ENCODE measurements around the gene NUP210L.
A peak's percentile ranks its signal among the peaks of the same experiment; 100 is the strongest.

NUP210L gene

DNA sequence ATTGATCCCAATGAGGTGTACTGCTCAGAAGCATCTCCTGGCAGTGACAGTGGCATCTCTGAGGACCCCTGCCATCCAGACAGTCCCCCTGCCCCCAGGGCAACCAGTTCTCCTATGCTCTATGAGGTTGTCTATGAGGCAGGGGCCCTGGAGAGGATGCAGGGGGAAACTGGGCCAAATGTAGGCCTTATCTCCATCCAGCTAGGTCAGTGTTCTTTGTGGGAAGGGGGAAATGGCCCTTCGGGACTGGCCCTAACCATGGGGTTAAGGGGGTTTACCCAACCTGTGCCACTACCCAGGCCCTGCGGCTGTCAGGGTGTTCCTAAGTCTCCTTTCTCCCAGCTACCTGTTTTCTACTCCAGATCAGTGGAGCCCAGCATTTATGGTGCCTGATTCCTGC is 185.9 kb downstream of the NUP210L start:
- no peak for DNase-seq (ENCODE audit: extremely low spot score)
- no peak for TF ChIP-seq FOXM1 (IDR thresholded peaks at IDR 0.05; ENCODE audit: borderline replicate concordance)
- no peak for TF ChIP-seq LEF1 (IDR thresholded peaks at IDR 0.05; ENCODE audit: borderline replicate concordance)
- TF ChIP-seq ARNT (IDR thresholded peaks at IDR 0.05), result no peak
- no peak for TF ChIP-seq L3MBTL2 (conservative IDR thresholded peaks at IDR 0.05)
- ChIA-PET POLR2A (interaction anchor here (2.7 to 4.8 kb wide), 6 partner anchors 8 to 47 kb away, joined by 14 to 165 read pairs (median 58); partner anchors contain the start of genes CRTC2, GATAD2B, JTB and RAB13), CTCF (interaction anchor here (2.5 kb wide), 1 partner anchor 18 kb away, joined by 14 read pairs; the partner anchor contains the start of gene RAB13)

DNA sequence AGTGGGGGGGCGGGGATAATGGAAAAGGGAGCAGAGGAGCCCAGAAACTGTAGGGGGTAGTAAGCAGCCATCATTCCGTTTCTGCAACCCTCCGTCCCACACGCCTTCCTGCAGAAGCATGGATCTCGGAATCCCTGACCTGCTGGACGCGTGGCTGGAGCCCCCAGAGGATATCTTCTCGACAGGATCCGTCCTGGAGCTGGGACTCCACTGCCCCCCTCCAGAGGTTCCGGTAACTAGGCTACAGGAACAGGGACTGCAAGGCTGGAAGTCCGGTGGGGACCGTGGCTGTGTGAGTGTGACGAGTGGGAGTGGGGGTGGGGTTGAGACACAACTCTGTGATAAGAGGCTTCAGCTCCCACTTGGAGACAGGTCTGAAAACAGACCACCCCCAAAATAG is 186.5 kb downstream of the NUP210L start:
- ChIA-PET CTCF (interaction anchor here (0.6 to 2.5 kb wide), 5 partner anchors 9 to 358 kb away, joined by 3 to 14 read pairs (median 3); partner anchors contain the start of genes CRTC2, JTB and RAB13), POLR2A (interaction anchor here (1.4 to 4.8 kb wide), 9 partner anchors 8 to 205 kb away, joined by 3 to 165 read pairs (median 45); partner anchors contain the start of genes CRTC2, GATAD2B, JTB and RAB13)
- DNase-seq (ENCODE audit: extremely low spot score), result no peak
- no peak for TF ChIP-seq HDGF (IDR thresholded peaks at IDR 0.05; ENCODE audit: borderline replicate concordance)
- TF ChIP-seq, protein P1, sequence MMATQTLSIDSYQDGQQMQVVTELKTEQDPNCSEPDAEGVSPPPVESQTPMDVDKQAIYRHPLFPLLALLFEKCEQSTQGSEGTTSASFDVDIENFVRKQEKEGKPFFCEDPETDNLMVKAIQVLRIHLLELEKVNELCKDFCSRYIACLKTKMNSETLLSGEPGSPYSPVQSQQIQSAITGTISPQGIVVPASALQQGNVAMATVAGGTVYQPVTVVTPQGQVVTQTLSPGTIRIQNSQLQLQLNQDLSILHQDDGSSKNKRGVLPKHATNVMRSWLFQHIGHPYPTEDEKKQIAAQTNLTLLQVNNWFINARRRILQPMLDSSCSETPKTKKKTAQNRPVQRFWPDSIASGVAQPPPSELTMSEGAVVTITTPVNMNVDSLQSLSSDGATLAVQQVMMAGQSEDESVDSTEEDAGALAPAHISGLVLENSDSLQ (IDR thresholded peaks at IDR 0.05), result no peak
- TF ChIP-seq L3MBTL2 (conservative IDR thresholded peaks at IDR 0.05), result no peak
- TF ChIP-seq ZNF384 (IDR thresholded peaks at IDR 0.05), result no peak
- TF ChIP-seq ELF4 (IDR thresholded peaks at IDR 0.05), result no peak
- TF ChIP-seq SUZ12 (IDR thresholded peaks at IDR 0.05), result no peak
- TF ChIP-seq NFRKB (IDR thresholded peaks at IDR 0.05), result no peak
- TF ChIP-seq SP1 (IDR thresholded peaks at IDR 0.05), result no peak

DNA sequence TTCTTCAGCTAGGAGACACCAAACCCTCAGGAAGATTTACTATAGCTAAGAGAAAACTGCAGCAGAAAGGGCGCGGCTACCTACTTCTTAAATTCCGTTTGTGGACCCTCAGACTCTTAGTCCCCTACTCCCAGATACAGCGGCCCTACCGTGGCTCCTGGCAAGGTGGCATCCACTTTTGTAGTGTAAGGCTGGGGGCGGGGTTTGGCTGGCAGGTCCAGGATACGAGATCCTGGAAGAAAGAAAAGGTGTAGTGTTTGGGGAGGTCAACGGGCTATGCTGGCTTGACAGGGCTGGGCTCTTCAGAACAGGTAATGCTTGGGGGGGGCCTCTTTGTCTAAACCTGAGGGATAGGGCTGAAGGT is 186.9 kb downstream of the NUP210L start:
- ChIA-PET CTCF (interaction anchor here (0.6 to 2.5 kb wide), 6 partner anchors 9 to 358 kb away, joined by 3 to 14 read pairs (median 4); partner anchors contain the start of genes CRTC2, JTB and RAB13), POLR2A (interaction anchor here (1.0 to 4.8 kb wide), 25 partner anchors 9 to 470 kb away, joined by 3 to 165 read pairs (median 5); partner anchors contain the start of genes CHTOP, CRTC2, DENND4B and GATAD2B)
- TF ChIP-seq SP1 (IDR thresholded peaks at IDR 0.05) (no peak), ZNF384 (IDR thresholded peaks at IDR 0.05) (no peak), SUZ12 (IDR thresholded peaks at IDR 0.05) (no peak), LEF1 (IDR thresholded peaks at IDR 0.05; ENCODE audit: borderline replicate concordance) (no peak), HDGF (IDR thresholded peaks at IDR 0.05; ENCODE audit: borderline replicate concordance) (no peak), ELF4 (IDR thresholded peaks at IDR 0.05) (no peak), L3MBTL2 (conservative IDR thresholded peaks at IDR 0.05) (no peak), FOXK2 (IDR thresholded peaks at IDR 0.05) (no peak; the same call in 1 of the 2 replicates), BHLHE40 (IDR thresholded peaks at IDR 0.05; ENCODE audit: borderline replicate concordance) (no peak), TARDBP (IDR thresholded peaks at IDR 0.05) (no peak), FOXA1 (IDR thresholded peaks at IDR 0.05) (no peak), NFRKB (IDR thresholded peaks at IDR 0.05) (no peak), ARNT (IDR thresholded peaks at IDR 0.05) (no peak), CTBP1 (IDR thresholded peaks at IDR 0.05; ENCODE audit: borderline replicate concordance) (no peak), FOXM1 (IDR thresholded peaks at IDR 0.05; ENCODE audit: borderline replicate concordance) (no peak)
- TF ChIP-seq, protein P1 (IDR thresholded peaks at IDR 0.05), result no peak
- no peak for DNase-seq (ENCODE audit: extremely low spot score)

DNA sequence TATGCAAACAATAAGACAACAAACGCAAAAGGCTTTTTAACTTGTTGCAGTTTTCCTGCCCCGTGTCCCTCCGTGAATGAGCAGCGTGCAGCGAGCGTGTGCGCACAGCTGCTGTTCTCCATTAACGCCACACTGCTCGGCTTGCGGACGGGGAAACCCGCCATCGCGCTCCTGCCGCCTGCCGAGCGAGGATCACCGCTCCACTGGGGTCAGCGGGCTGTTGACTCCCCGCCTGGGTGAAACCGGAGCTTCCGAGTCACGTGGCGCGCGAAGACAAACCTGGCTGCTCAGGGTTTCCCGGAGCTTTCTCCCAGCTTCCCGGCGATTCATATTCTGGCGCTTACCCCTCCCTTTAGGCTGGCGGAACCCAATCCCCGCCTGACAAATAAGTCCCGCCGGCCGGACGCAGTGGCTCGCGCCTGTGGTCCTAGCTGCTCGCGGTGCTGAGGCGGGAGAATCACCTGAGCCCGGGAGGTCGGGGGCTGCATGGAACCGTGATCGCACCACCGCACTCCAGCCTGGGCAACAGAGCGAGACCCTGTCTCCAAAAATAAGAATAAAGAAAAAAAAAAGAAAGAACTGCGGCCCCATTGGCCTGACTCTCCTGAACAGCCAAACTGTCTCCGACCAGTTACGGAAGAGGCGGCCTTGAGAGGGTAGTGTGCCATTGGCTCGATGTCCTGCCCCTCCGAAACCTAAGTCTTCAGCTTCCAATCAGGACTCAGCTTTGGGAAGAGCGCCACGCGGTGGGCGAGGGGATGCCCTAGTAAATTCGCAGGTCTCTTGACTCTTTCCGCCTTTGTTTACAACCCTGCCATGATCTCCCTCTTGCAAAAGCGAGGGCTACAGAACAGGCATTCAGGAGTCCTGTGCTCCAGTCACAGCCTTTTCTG is 187.5 kb downstream of the NUP210L start, which contains the start of gene CREB3L4:
CREB3L4 (plus strand) TSS at position 796 of the 893 bp plus-strand sequence. CDS start 624 bp downstream, outside the sequence.
- ChIA-PET CTCF (interaction anchor here (0.6 to 2.5 kb wide), 6 partner anchors 9 to 170 kb away, joined by 3 to 14 read pairs (median 4); partner anchors contain the start of genes CRTC2, JTB and RAB13), POLR2A (interaction anchor here (0.5 to 4.8 kb wide), 37 partner anchors 10 to 470 kb away, joined by 3 to 165 read pairs (median 4); partner anchors contain the start of genes CHTOP, CRTC2, DENND4B and GATAD2B)
- peak; percentile 91 for DNase-seq (ENCODE audit: extremely low spot score)
- no peak for TF ChIP-seq NFRKB (IDR thresholded peaks at IDR 0.05)
- TF ChIP-seq, protein P1 (IDR thresholded peaks at IDR 0.05), result peak; percentile 100
- peak; percentile 38; the same call in 1 of the 2 replicates for TF ChIP-seq ELF4 (IDR thresholded peaks at IDR 0.05)
- TF ChIP-seq HDGF (IDR thresholded peaks at IDR 0.05; ENCODE audit: borderline replicate concordance), result no peak
- TF ChIP-seq LEF1 (IDR thresholded peaks at IDR 0.05; ENCODE audit: borderline replicate concordance), result no peak
- TF ChIP-seq FOXM1 (IDR thresholded peaks at IDR 0.05; ENCODE audit: borderline replicate concordance), result no peak
- TF ChIP-seq ZNF384 (IDR thresholded peaks at IDR 0.05), result peak; percentile 98
- TF ChIP-seq L3MBTL2 (conservative IDR thresholded peaks at IDR 0.05), result peak; percentile 93

DNA sequence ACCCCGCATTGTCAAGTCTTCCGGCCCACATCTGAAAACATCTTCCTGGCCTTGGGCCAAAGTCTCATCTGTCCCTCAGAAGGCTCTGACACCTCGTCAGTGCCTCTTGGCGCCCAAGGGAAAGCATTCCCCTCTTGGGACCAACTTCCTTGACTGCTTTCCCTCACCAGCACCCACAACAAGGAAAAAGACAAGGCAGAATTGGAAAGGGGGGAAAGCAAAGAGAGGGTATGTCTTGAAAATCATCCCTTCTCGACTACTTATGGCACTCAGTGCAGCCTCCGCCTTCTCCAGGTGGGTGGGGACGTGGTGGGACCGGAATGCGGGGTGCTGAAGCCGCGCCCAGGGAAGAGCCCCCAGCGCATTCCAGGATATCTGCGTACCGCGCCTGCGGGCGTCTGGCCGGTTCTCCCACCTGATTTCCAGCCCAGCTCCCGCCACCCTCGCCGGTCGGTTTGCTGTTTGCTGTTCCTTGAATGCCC is 191.0 kb downstream of the NUP210L start:
- POLR2A ChIA-PET, result interaction anchor here (0.7 to 4.0 kb wide), 19 partner anchors 8 to 337 kb away, joined by 3 to 65 read pairs (median 6); partner anchors contain the start of genes CHTOP, DENND4B, GATAD2B and JTB
- CTCF ChIA-PET, result interaction anchor here (0.9 to 1.6 kb wide), 3 partner anchors 17 to 42 kb away, joined by 3 to 9 read pairs (median 7); partner anchors contain the start of genes DENND4B and RAB13

More for the DNA sequence above, 191.0 kb downstream of the NUP210L start:
- TF ChIP-seq LEF1 (IDR thresholded peaks at IDR 0.05; ENCODE audit: borderline replicate concordance) (no peak), L3MBTL2 (conservative IDR thresholded peaks at IDR 0.05) (no peak), CTBP1 (IDR thresholded peaks at IDR 0.05; ENCODE audit: borderline replicate concordance) (no peak), FOXM1 (IDR thresholded peaks at IDR 0.05; ENCODE audit: borderline replicate concordance) (no peak), ELF4 (IDR thresholded peaks at IDR 0.05) (no peak), TARDBP (IDR thresholded peaks at IDR 0.05) (no peak), NFRKB (IDR thresholded peaks at IDR 0.05) (no peak), SP1 (IDR thresholded peaks at IDR 0.05) (no peak), ARNT (IDR thresholded peaks at IDR 0.05) (no peak), BHLHE40 (IDR thresholded peaks at IDR 0.05; ENCODE audit: borderline replicate concordance) (no peak), FOXK2 (IDR thresholded peaks at IDR 0.05) (no peak)
- DNase-seq (ENCODE audit: extremely low spot score), result no peak

Data from HEK293T (cell line).